Prostate gland (tissue), 2 donors: ENCODE measurements around the gene CLN6. TPM values are rescaled to one million over a fixed set of nuclear protein-coding genes. Genes with fewer than 3 reads are reported as not detected.

Experiments used
- DNase-seq: peaks from one replicate; pipeline ENCODE4 v3.0.0-alpha.2; 2019; ENCODE audit warnings: low spot score
- H3K27ac ChIP-seq, 2 donors: fragments of 200-600 bp; sonication (generic); 2 replicates each; pipeline ENCODE4 v1.5.1; 2017 to 2019
- H3K27me3 ChIP-seq: fragments of 200-600 bp; sonication (generic); replicated peaks from 2 replicates; pipeline ENCODE4 v1.5.1; 2019; ENCODE audit not compliant: insufficient read depth
- H3K36me3 ChIP-seq, 2 donors: fragments of 200-600 bp; sonication (generic); 1 replicate in 1 of 2; 2 replicates in 1 of 2; pipeline versions ENCODE4 v1.5.1 to v1.8.1; 2017 to 2019
- H3K4me1 ChIP-seq: fragments of 200-600 bp; sonication (generic); replicated peaks from 2 replicates; pipeline ENCODE4 v1.5.1; 2019
- H3K4me3 ChIP-seq, 2 donors: fragments of 200-600 bp; sonication (generic); 2 replicates each; pipeline ENCODE4 v1.5.1; 2017 to 2019
- H3K9me3 ChIP-seq: fragments of 200-600 bp; sonication (generic); 2 replicates; pipeline ENCODE4 v1.5.1; 2017
- POLR2A ChIP-seq: fragments of 450-650 bp; IDR thresholded peaks from one replicate; pipeline ENCODE4 v1.6.1; 2016; ENCODE audit warnings: antibody characterized with exemption, mild to moderate bottlenecking
- POLR2AphosphoS5 ChIP-seq: sonication (generic); formaldehyde crosslinking; IDR thresholded peaks from one replicate; pipeline ENCODE4 v1.6.1; 2017; ENCODE audit warnings: antibody characterized with exemption
- WGBS: methylation state at CpG from one replicate; pipeline ENCODE4 v1.1.5; 2018; 5-methylcytosine and 5-hydroxymethylcytosine counted together
- intact Hi-C: fragments of 100-400 bp; cut with DNase I; formaldehyde crosslinking; loops from one replicate; pipeline ENCODE4 v1.14.2; 2022
- total RNA-seq, 2 donors: library from RNA; depleted of rRNA; stranded (reverse); fragments of >200 nt; gene quantifications; one replicate each; pipeline ENCODE4 v1.1.0, GENCODE V29; 2016
- TF ChIP-seq, protein P1 (sequence below), 4 experiments: fragments of 200-600 bp in 2 of 4; fragments of 450-650 bp in 2 of 4; sonication (generic) in 2 of 4; IDR thresholded peaks; 1 replicate in 3 of 4; 2 replicates in 1 of 4; pipeline ENCODE4 v1.5.1; 2016 to 2019; ENCODE audit warnings: antibody characterized with exemption in 4 of 4, mild to moderate bottlenecking in 2 of 4, moderate library complexity in 2 of 4

Gene CLN6
- total RNA-seq, 2 donors from 2014 or later = 22.7 to 41.8 TPM

DNA sequence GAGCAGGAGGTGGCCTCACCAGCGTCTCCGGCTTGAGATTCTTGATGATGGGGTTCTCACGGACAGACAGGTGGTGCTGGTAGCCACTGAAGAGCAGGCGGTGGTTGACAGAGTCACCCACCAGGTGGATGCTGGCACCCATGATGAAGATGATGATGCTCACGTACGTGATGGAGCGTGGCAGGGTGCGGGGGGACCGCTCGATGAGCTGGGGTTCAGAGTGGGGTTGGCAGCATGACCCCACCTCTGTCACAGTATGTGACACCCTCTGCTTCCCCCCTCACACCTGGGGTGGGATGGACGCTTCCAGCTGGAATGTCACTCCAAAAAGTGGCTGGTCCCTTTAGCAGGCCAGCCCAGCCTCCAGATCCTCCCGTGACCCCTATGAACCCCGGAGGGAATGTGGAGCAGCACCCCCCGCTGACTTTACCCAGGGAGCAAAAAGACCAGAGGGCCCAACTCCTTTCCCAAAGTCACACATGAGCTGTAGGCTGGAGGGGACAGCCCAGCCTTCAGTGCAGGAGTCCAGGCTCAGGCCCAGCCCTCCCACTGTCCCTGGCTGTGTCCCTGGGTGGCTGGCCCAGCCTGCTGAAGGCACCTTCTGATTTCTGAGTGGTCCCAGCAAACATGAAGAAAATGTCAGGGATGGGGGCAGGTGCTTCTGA lies 17.7 kb downstream of the CLN6 start:
- Histone ChIP-seq H3K27ac (no peak overlapping the region), H3K36me3 (no peaks in the 10 kb centered on the region), H3K27me3 (no peaks in the 10 kb centered on the region), H3K4me3 (no peak overlapping the region), H3K9me3 (no peaks in the 10 kb centered on the region), H3K4me1 (no peaks in the 10 kb centered on the region)
- TF ChIP-seq POLR2A = no peak
- TF ChIP-seq, protein P1, sequence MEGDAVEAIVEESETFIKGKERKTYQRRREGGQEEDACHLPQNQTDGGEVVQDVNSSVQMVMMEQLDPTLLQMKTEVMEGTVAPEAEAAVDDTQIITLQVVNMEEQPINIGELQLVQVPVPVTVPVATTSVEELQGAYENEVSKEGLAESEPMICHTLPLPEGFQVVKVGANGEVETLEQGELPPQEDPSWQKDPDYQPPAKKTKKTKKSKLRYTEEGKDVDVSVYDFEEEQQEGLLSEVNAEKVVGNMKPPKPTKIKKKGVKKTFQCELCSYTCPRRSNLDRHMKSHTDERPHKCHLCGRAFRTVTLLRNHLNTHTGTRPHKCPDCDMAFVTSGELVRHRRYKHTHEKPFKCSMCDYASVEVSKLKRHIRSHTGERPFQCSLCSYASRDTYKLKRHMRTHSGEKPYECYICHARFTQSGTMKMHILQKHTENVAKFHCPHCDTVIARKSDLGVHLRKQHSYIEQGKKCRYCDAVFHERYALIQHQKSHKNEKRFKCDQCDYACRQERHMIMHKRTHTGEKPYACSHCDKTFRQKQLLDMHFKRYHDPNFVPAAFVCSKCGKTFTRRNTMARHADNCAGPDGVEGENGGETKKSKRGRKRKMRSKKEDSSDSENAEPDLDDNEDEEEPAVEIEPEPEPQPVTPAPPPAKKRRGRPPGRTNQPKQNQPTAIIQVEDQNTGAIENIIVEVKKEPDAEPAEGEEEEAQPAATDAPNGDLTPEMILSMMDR (IDR thresholded peaks at IDR 0.05) = no peak
- TF ChIP-seq POLR2AphosphoS5 = no peak
- intact Hi-C loops = loop anchor here (2.0 kb wide), 1 partner anchor 349 kb away; no protein-coding TSS in a partner anchor
- WGBS = 94% methylated on average over 14 of the region's 14 CpGs
- DNase-seq = no peak

DNA sequence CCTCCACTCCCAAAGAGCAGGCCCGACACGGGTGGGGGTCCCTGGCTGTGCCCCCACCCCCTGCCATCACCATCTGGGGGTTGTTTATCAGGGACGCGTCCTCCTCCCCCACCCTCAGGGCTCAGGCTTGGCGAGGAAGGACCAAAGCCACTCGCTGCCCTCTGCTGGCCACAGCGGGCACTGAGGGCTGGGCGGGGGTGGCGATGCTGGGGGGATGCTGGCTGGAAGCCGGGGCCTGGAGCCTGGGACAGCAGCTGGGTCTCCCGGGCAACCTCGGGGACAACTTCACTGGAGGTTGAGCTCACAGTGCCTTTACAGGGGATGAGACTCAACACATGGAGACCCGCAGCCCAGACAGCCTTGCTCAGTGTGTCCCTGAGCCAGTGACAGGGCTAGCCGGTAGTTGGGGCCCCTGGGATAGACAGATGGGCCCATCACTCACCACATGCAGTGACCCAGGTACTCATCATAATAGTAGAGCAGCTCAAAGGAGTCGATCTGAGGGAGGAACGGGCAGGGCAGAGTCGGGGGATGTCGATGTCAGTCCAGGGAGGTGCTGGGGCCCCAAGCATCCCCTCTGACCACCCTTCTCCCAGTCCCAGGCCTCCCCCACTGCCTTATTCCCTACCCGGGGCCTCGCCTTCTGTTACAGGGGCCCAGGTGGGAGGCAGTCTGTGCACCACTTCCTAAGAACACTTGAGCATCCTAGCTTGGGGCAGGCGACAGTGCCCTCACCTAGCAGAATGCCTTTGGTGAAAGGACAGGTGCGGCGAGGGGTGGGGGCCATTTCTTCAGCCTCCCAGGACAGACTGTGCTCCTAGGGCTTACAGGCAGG lies 18.5 kb downstream of the CLN6 start:
- WGBS = 52% methylated on average over 20 of the region's 23 CpGs
- H3K27ac ChIP-seq = peak overlapping the region; percentile 5 to 23
- no peaks in the 10 kb centered on the region for H3K36me3 ChIP-seq
- TF ChIP-seq, protein P1 (IDR thresholded peaks at IDR 0.05) = peak; percentile 66 to 82 (median 78)
- TF ChIP-seq POLR2A (no peak), POLR2AphosphoS5 (peak; percentile 25)
- H3K9me3 ChIP-seq = no peaks in the 10 kb centered on the region
- H3K27me3 ChIP-seq = no peaks in the 10 kb centered on the region
- H3K4me1 ChIP-seq = no peaks in the 10 kb centered on the region
- intact Hi-C loops = loop anchor here (2.0 kb wide), 1 partner anchor 348 kb away; no protein-coding TSS in a partner anchor
- no peak for DNase-seq
- H3K4me3 ChIP-seq = no peak overlapping the region

DNA sequence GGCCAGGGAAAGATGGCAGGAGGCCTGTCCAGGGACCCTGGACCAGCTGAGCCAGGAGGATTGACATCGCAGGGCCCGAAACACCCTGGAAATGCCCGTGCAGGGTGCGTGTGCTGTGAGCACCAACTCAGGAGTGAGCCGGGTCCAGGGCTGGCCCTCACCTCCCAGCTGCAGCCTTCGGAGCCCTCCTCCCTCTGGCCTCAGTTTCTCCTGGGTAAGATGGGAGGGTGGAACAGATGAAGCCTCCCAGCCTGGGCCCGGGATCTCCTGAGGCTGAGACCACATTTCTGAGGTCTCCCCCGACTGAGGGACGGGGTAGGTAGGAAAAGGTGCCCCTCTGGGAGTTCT lies 19.1 kb downstream of the CLN6 start:
- H3K27ac ChIP-seq = peak overlapping the region; percentile 5 to 23
- H3K4me1 ChIP-seq = no peaks in the 10 kb centered on the region
- DNase-seq = no peak
- no peak for TF ChIP-seq POLR2AphosphoS5
- TF ChIP-seq POLR2A = no peak
- TF ChIP-seq, protein P1 (IDR thresholded peaks at IDR 0.05) = no peak
- H3K36me3 ChIP-seq = no peaks in the 10 kb centered on the region
- H3K9me3 ChIP-seq = no peaks in the 10 kb centered on the region
- no peaks in the 10 kb centered on the region for H3K27me3 ChIP-seq
- H3K4me3 ChIP-seq = no peak overlapping the region
- WGBS = 78% methylated on average over 9 of the region's 9 CpGs
- intact Hi-C loops = loop anchor here (2.0 kb wide), 1 partner anchor 348 kb away; no protein-coding TSS in a partner anchor

DNA sequence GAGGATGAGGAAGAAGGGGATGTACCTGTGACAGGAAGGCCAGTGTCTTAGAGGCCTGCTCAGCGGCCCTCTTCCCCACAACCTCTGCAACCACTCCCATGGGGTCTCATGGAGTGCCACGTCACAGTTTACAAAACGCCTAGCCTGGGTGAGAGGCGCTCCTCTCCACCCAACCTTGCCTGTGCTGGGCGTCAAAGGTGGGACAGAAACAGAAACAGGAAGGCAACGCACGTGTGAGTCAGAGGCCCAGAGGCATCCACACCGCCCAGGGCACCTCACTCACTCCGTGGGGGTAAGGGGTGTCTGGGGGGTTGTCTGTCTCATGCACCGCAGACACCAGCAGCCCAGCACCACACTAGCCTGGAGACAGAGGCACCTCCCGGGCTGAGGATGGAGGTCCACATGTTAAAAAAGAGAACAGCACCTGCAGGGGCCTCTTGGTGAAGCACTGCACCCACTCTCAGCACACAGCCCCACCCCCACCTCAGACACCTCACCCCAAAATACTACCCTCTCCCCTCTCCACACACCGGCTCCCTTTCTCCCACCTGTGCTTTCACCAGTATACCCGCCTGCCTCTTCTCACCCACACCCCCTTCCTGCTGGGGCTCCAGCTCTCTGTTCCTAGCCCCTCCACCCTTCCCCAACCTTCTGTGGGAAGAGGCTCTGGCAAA lies 19.7 kb downstream of the CLN6 start:
- intact Hi-C loops = loop anchor here (2.0 kb wide), 1 partner anchor 347 kb away; no protein-coding TSS in a partner anchor
- no peak overlapping the region for H3K27ac ChIP-seq
- no peaks in the 10 kb centered on the region for H3K36me3 ChIP-seq
- H3K9me3 ChIP-seq = no peaks in the 10 kb centered on the region
- no peak for DNase-seq
- 73% methylated on average over 13 of the region's 13 CpGs for WGBS
- no peak overlapping the region for H3K4me3 ChIP-seq
- H3K27me3 ChIP-seq = no peaks in the 10 kb centered on the region
- TF ChIP-seq POLR2AphosphoS5 = no peak
- TF ChIP-seq POLR2A = no peak
- TF ChIP-seq, protein P1 (IDR thresholded peaks at IDR 0.05) = no peak
- H3K4me1 ChIP-seq = peaks cover 2% of the 10 kb centered on the region
